RPMI7951 (cell line): ENCODE results near the gene BLNK. TPM values are rescaled to one million over a fixed set of nuclear protein-coding genes. Genes with fewer than 3 reads are reported as not detected.

Experiments
- total RNA-seq: library from RNA; depleted of rRNA; stranded (reverse); fragments of >200 nt; shearing (Covaris generic); gene quantifications from 2 replicates; pipeline ENCODE4 v1.2.3, GENCODE V29; 2014; rRNA removed

The BLNK gene
- total RNA-seq, 1 experiment from 2014 or later, result not detected

Other genes starting within 250 kb of the BLNK start
- 3.7 and 4.1 TPM in 2 replicates for gene CCNJ, start 228.0 kb downstream of the BLNK start, total RNA-seq
- 14.9 and 19.5 TPM in 2 replicates for gene ZNF518A, start 141.3 kb downstream of the BLNK start, total RNA-seq
- not detected in 2 replicates for gene DNTT, start 32.9 kb upstream of the BLNK start, total RNA-seq
- not detected in 2 replicates for gene OPALIN, start 87.4 kb upstream of the BLNK start, total RNA-seq
- under 0.01 TPM in 1 of 2 replicates, not detected in the other for gene TLL2, start 242.4 kb upstream of the BLNK start, total RNA-seq